ENCODE data around the gene COL8A2. TPM values are rescaled to one million over a fixed set of nuclear protein-coding genes. Genes with fewer than 3 reads are reported as not detected.

The COL8A2 gene
- polyA plus RNA-seq, 1 experiment, result 6.8 TPM

DNA sequence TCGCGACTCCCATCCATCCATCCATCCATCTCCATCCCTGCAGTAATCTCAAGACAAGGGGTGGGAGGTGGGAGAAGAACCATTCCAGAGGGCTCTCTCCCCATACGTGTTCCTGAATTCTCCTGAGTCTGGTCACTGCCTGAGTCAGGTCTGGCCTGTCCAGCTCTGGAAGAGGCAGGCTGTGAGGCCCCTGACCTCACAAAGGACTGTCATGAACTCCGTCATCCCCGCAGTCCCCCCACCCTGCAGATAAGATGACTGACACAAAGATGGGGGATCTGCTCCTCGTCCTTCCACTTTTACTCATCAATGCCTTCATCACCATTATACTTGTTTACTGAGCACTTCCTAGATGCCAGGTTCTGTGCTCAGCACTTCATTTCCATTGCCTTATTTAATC is 29.3 kb upstream of the COL8A2 start:
- POLR2A ChIA-PET, result no interaction called here
- TF ChIP-seq, protein P1, sequence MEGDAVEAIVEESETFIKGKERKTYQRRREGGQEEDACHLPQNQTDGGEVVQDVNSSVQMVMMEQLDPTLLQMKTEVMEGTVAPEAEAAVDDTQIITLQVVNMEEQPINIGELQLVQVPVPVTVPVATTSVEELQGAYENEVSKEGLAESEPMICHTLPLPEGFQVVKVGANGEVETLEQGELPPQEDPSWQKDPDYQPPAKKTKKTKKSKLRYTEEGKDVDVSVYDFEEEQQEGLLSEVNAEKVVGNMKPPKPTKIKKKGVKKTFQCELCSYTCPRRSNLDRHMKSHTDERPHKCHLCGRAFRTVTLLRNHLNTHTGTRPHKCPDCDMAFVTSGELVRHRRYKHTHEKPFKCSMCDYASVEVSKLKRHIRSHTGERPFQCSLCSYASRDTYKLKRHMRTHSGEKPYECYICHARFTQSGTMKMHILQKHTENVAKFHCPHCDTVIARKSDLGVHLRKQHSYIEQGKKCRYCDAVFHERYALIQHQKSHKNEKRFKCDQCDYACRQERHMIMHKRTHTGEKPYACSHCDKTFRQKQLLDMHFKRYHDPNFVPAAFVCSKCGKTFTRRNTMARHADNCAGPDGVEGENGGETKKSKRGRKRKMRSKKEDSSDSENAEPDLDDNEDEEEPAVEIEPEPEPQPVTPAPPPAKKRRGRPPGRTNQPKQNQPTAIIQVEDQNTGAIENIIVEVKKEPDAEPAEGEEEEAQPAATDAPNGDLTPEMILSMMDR (IDR thresholded peaks at IDR 0.05; ENCODE audit: insufficient read depth, low read depth, low read length), result no peak
- CTCF ChIA-PET, result interaction anchor here (0.8 to 2.9 kb wide), 3 partner anchors 33 to 34 kb away, joined by 3 to 17 read pairs (median 3); no protein-coding TSS in a partner anchor

DNA sequence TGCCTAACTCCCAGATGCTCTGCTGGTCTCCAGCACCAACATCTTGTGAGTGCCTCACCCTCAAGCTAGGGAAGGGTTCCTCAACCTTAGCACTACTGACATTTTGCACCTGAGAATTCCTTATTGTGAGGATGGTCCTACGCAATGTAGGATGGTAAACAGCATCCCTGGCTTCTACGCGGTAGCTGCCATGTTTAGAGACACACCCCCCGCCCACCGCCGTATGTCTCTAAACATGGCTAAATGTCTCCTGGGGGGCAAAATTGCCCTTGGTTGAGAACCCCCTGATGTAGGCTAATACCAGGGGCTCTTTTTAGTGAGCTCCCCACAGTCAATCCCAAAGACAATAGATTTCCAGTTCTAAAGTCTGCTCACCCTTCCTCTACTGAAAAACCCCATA is 28.5 kb upstream of the COL8A2 start:
- Histone ChIP-seq H3K4me3 (ENCODE audit: low read depth, low read length) (no peak overlapping the region), H3K36me3 (ENCODE audit: control insufficient read depth, insufficient read depth, low read length) (no peaks in the 10 kb centered on the region), H3K27me3 (ENCODE audit: control insufficient read depth, insufficient read depth, low read length) (no peaks in the 10 kb centered on the region)
- POLR2A ChIA-PET, result no interaction called here
- DNase-seq (ENCODE audit: low read depth), result no peak
- CTCF ChIA-PET, result interaction anchor here (0.8 to 1.6 kb wide), 2 partner anchors 34 to 35 kb away, joined by 3 read pairs; no protein-coding TSS in a partner anchor
- TF ChIP-seq, protein P1 (IDR thresholded peaks at IDR 0.05; ENCODE audit: insufficient read depth, low read depth, low read length), result no peak

More for the DNA sequence above, 29.3 kb upstream of the COL8A2 start:
- H3K4me3 ChIP-seq (ENCODE audit: low read depth, low read length), result no peak overlapping the region
- H3K27me3 ChIP-seq (ENCODE audit: control insufficient read depth, insufficient read depth, low read length), result no peaks in the 10 kb centered on the region
- no peak for DNase-seq (ENCODE audit: low read depth)
- no peaks in the 10 kb centered on the region for H3K36me3 ChIP-seq (ENCODE audit: control insufficient read depth, insufficient read depth, low read length)

DNA sequence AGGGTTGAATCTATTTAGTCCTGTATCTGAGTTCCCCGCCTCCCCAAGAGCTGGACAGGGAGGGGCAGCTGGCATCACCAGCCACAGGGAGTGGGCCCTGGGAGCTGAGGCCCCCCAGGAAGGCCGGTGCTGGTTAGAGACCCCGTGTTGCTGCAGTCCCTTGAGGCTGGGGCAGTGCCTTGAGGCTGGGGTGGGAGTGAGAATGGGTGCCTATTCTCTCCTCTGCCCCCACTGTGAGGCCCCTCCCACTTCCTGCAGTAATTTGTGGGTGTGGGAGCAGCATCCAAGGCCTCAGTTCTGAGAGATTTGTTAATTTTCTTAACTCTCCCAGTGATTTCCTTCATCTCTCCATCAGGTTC is 26.8 kb upstream of the COL8A2 start:
- CTCF ChIA-PET, result interaction anchor here (0.7 to 4.3 kb wide), 4 partner anchors 9 to 134 kb away, joined by 4 to 72 read pairs (median 19); no protein-coding TSS in a partner anchor
- POLR2A ChIA-PET, result interaction anchor here (3.2 kb wide), 1 partner anchor 9 kb away, joined by 9 read pairs; no protein-coding TSS in a partner anchor
- no peaks in the 10 kb centered on the region for H3K36me3 ChIP-seq (ENCODE audit: control insufficient read depth, insufficient read depth, low read length)
- no peaks in the 10 kb centered on the region for H3K27me3 ChIP-seq (ENCODE audit: control insufficient read depth, insufficient read depth, low read length)
- H3K4me3 ChIP-seq (ENCODE audit: low read depth, low read length), result no peak overlapping the region
- DNase-seq (ENCODE audit: low read depth), result no peak
- TF ChIP-seq, protein P1 (IDR thresholded peaks at IDR 0.05; ENCODE audit: insufficient read depth, low read depth, low read length), result no peak

DNA sequence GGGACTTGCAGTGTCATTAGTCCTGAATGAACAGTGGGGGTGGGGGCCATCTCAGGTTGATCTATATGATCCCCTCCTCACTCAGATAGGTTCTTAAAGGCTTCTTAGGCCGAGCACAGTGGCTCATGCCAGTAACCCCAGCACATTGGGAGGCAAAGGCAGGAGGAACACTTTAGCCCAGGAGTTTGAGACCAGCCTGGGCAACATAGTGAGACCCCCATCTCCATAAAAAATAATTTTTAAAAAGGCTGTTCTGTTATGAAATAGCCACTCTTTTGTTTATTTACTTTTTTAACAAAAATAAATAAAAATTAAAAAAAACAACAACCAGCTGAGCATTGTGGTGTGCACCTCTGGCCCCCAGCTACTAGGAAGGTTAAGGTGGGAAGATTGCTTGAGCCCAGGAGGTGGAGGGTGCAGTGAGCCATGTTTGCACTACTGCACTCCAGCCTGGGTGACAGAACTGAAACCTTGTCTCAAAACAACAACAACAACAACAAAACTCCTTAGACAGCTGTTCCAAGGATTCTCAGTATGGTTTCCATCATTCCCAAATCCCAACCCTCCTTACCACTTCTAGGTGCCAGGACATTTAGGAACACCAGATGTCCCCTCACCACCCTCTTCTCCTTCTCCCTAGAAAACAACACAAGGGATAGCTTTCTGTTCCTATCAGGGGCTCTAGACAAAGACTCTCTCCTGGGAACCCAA is 26.3 kb upstream of the COL8A2 start:
- ChIA-PET POLR2A (interaction anchor here (3.2 kb wide), 1 partner anchor 10 kb away, joined by 9 read pairs; no protein-coding TSS in a partner anchor), CTCF (interaction anchor here (0.7 to 4.3 kb wide), 9 partner anchors 10 to 135 kb away, joined by 4 to 72 read pairs (median 20); no protein-coding TSS in a partner anchor)
- no peak for DNase-seq (ENCODE audit: low read depth)
- H3K4me3 ChIP-seq (ENCODE audit: low read depth, low read length), result no peak overlapping the region
- TF ChIP-seq, protein P1 (IDR thresholded peaks at IDR 0.05; ENCODE audit: insufficient read depth, low read depth, low read length), result no peak
- H3K27me3 ChIP-seq (ENCODE audit: control insufficient read depth, insufficient read depth, low read length), result no peaks in the 10 kb centered on the region
- no peaks in the 10 kb centered on the region for H3K36me3 ChIP-seq (ENCODE audit: control insufficient read depth, insufficient read depth, low read length)

DNA sequence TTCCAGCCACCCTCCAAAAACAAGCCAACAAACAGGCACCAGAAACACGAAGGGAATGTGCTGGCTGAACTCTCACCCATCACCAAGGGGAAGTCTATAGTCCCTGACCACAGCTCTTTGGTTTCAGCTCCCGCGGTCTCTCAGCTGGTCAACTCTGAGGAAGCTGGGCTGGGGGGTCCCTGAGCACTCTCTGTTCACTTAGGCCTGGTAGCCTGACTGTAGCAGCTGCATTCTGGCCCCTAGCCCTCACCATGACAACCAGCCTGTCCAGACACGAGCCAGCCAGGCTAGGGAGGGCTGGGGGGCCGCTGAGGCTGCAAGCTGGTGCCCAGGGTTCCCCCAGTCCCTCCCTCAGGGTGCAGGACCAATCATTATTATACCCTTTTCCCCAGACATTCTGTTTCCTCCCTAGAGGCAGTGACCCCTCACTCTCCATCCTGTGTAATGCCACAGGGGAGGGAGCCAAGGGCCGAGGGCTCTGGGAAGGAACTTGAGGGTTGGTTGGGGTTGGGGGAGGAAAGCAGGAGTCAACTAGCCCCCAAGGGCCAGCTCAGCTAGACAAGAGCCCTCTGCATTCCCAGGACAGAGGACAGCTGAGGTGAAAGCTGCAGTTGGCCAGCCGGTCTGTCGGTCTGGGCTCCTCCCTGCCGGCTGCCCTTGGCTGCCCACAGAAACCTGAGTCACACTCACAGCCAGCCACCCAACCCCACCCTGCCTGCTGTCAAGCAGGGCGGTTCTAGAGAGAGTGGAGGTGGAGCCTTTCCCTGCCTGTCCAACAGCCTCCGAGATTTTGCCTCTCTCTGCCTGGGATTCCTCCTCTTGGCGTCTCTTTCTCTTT is 25.5 kb upstream of the COL8A2 start:
- TF ChIP-seq, protein P1 (IDR thresholded peaks at IDR 0.05; ENCODE audit: insufficient read depth, low read depth, low read length), result no peak
- ChIA-PET POLR2A (interaction anchor here (1.2 to 3.2 kb wide), 2 partner anchors 11 to 74 kb away, joined by 7 to 9 read pairs; partner anchors contain the start of gene THRAP3), CTCF (interaction anchor here (0.5 to 4.3 kb wide), 50 partner anchors 10 to 1384 kb away, joined by 3 to 94 read pairs (median 4); partner anchors contain the start of genes EVA1B and THRAP3)
- Histone ChIP-seq H3K27me3 (ENCODE audit: control insufficient read depth, insufficient read depth, low read length) (no peaks in the 10 kb centered on the region), H3K4me3 (ENCODE audit: low read depth, low read length) (no peak overlapping the region), H3K36me3 (ENCODE audit: control insufficient read depth, insufficient read depth, low read length) (no peaks in the 10 kb centered on the region)
- peak; percentile 84 for DNase-seq (ENCODE audit: low read depth)
